WERI-Rb-1 (cell line): Measurements from ENCODE around the gene ADGRG6.

ENCODE experiments used
- DNase-seq: peaks from one replicate; pipeline ENCODE4 v3.0.0-alpha.2; 2020
- H3K27ac ChIP-seq: fragments of 250-450 bp; sonication (Bioruptor Pico); 2 replicates; pipeline ENCODE4 v1.5.1; 2020; ENCODE audit warnings: mild to moderate bottlenecking, moderate library complexity
- H3K27me3 ChIP-seq: fragments of 250-450 bp; sonication (Bioruptor Pico); 2 replicates; pipeline ENCODE4 v1.5.1; 2021; ENCODE audit warnings: mild to moderate bottlenecking, low read depth, moderate library complexity; ENCODE audit not compliant: insufficient read depth, severe bottlenecking
- H3K36me3 ChIP-seq: fragments of 250-450 bp; sonication (Bioruptor Pico); 2 replicates; pipeline ENCODE4 v1.5.1; 2020; ENCODE audit warnings: mild to moderate bottlenecking, moderate library complexity
- H3K4me3 ChIP-seq: 2 replicates; pipeline ENCODE4 v1.5.1; 2011; ENCODE audit warnings: low read depth, mild to moderate bottlenecking, control low read depth, low read length
- H3K9me3 ChIP-seq: fragments of 250-450 bp; sonication (Bioruptor Pico); 2 replicates; pipeline ENCODE4 v1.5.1; 2021; ENCODE audit warnings: mild to moderate bottlenecking, moderate library complexity; ENCODE audit not compliant: severe bottlenecking
- TF ChIP-seq, protein P1 (sequence below): IDR thresholded peaks from 2 replicates; pipeline ENCODE4 v1.5.1; 2011; ENCODE audit warnings: low read depth, mild to moderate bottlenecking, control low read depth, inconsistent platforms, low read length

Gene ADGRG6

GRCh38 chr6:142489722-142490610, 188.2 kb downstream of the ADGRG6 start:
- no peaks in the 10 kb centered on the region for H3K9me3 ChIP-seq
- no peaks in the 10 kb centered on the region for H3K36me3 ChIP-seq
- H3K27ac ChIP-seq, result no peak overlapping the region
- H3K27me3 ChIP-seq, result no peaks in the 10 kb centered on the region
- DNase-seq, result no peak
- TF ChIP-seq, protein P1, sequence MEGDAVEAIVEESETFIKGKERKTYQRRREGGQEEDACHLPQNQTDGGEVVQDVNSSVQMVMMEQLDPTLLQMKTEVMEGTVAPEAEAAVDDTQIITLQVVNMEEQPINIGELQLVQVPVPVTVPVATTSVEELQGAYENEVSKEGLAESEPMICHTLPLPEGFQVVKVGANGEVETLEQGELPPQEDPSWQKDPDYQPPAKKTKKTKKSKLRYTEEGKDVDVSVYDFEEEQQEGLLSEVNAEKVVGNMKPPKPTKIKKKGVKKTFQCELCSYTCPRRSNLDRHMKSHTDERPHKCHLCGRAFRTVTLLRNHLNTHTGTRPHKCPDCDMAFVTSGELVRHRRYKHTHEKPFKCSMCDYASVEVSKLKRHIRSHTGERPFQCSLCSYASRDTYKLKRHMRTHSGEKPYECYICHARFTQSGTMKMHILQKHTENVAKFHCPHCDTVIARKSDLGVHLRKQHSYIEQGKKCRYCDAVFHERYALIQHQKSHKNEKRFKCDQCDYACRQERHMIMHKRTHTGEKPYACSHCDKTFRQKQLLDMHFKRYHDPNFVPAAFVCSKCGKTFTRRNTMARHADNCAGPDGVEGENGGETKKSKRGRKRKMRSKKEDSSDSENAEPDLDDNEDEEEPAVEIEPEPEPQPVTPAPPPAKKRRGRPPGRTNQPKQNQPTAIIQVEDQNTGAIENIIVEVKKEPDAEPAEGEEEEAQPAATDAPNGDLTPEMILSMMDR, result no peak
- no peak overlapping the region for H3K4me3 ChIP-seq
